ENCODE results near the gene SMYD3.

- TF ChIP-seq CTCF (IDR thresholded peaks at IDR 0.05; ENCODE audit: insufficient read depth, low read length) (no peak), POLR2AphosphoS5 (IDR thresholded peaks at IDR 0.05; ENCODE audit: low read depth) (no peak)
- TF ChIP-seq, protein P1, sequence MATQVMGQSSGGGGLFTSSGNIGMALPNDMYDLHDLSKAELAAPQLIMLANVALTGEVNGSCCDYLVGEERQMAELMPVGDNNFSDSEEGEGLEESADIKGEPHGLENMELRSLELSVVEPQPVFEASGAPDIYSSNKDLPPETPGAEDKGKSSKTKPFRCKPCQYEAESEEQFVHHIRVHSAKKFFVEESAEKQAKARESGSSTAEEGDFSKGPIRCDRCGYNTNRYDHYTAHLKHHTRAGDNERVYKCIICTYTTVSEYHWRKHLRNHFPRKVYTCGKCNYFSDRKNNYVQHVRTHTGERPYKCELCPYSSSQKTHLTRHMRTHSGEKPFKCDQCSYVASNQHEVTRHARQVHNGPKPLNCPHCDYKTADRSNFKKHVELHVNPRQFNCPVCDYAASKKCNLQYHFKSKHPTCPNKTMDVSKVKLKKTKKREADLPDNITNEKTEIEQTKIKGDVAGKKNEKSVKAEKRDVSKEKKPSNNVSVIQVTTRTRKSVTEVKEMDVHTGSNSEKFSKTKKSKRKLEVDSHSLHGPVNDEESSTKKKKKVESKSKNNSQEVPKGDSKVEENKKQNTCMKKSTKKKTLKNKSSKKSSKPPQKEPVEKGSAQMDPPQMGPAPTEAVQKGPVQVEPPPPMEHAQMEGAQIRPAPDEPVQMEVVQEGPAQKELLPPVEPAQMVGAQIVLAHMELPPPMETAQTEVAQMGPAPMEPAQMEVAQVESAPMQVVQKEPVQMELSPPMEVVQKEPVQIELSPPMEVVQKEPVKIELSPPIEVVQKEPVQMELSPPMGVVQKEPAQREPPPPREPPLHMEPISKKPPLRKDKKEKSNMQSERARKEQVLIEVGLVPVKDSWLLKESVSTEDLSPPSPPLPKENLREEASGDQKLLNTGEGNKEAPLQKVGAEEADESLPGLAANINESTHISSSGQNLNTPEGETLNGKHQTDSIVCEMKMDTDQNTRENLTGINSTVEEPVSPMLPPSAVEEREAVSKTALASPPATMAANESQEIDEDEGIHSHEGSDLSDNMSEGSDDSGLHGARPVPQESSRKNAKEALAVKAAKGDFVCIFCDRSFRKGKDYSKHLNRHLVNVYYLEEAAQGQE (IDR thresholded peaks at IDR 0.05; ENCODE audit: insufficient replicate concordance, low read depth): no peak
These were observed 805.4 kb downstream of the SMYD3 start for GRCh38 chr1:245701631-245702030.
